OCI-LY7 (cell line): Measurements from ENCODE around the gene SLC7A11. TPM values are rescaled to one million over a fixed set of nuclear protein-coding genes. Genes with fewer than 3 reads are reported as not detected.

Experiments
- BruUV-seq: library from RNA; stranded (reverse); fragments of 400-500 nt; replicated peaks from 2 replicates; lab custom pipeline; 2021; lab: Mats Ljungman, UMichigan
- CTCF ChIA-PET: fragments of 300-600 bp; sonication (Branson Sonifier 250); formaldehyde crosslinking; loops from one replicate; lab custom pipeline; 2022; ENCODE audit warnings: antibody characterized with exemption; ENCODE audit not compliant: unreplicated experiment; lab: Charles Lee
- POLR2A ChIA-PET: fragments of 300-600 bp; sonication (Branson Sonifier 250); formaldehyde crosslinking; loops from one replicate; lab custom pipeline; 2022; ENCODE audit warnings: antibody characterized with exemption; lab: Charles Lee
- DNase-seq: peaks from one replicate; pipeline ENCODE4 v3.0.0-alpha.2; 2015; ENCODE audit warnings: low spot score
- H2AFZ ChIP-seq: fragments of 200-600 bp; sonication (generic), shearing (Covaris generic); 2 replicates; pipeline ENCODE4 v1.6.1; 2014; ENCODE audit warnings: mild to moderate bottlenecking, antibody characterized with exemption, low read length, moderate library complexity
- H3K27ac ChIP-seq: fragments of 200-600 bp; sonication (generic); 2 replicates; pipeline ENCODE4 v1.5.1; 2014; ENCODE audit warnings: mixed run types, low read depth, mild to moderate bottlenecking, moderate library complexity, low read length, inconsistent platforms; ENCODE audit not compliant: poor library complexity, severe bottlenecking
- H3K36me3 ChIP-seq: fragments of 200-600 bp; sonication (generic); 2 replicates; pipeline ENCODE4 v1.6.1; 2014; ENCODE audit warnings: mild to moderate bottlenecking, antibody characterized with exemption, low read length, moderate library complexity, mixed read lengths; ENCODE audit not compliant: insufficient read depth
- H3K4me1 ChIP-seq: fragments of 200-600 bp; sonication (generic); 2 replicates; pipeline ENCODE4 v1.5.1; 2014; ENCODE audit warnings: mild to moderate bottlenecking, low read length; ENCODE audit not compliant: insufficient read depth, poor library complexity, severe bottlenecking
- H3K4me2 ChIP-seq: fragments of 200-600 bp; sonication (generic); 2 replicates; pipeline ENCODE4 v1.6.1; 2014; ENCODE audit warnings: mild to moderate bottlenecking, low read length
- H3K4me3 ChIP-seq: fragments of 200-600 bp; sonication (generic); 2 replicates; pipeline ENCODE4 v1.5.1; 2014; ENCODE audit warnings: mild to moderate bottlenecking, low read depth, low read length; ENCODE audit not compliant: poor library complexity, severe bottlenecking
- H3K79me2 ChIP-seq: fragments of 200-600 bp; sonication (generic); 2 replicates; pipeline ENCODE4 v1.6.1; 2016; ENCODE audit warnings: low read depth, mild to moderate bottlenecking, low read length, moderate library complexity, mixed read lengths; ENCODE audit not compliant: insufficient read depth
- H3K9me2 ChIP-seq: fragments of 200-600 bp; sonication (generic); 2 replicates; pipeline ENCODE4 v1.6.1; 2016; ENCODE audit warnings: mild to moderate bottlenecking, low read length, mixed read lengths; ENCODE audit not compliant: insufficient read depth
- H3K9me3 ChIP-seq: fragments of 200-600 bp; sonication (generic); 2 replicates; pipeline ENCODE4 v1.6.1; 2014; ENCODE audit warnings: mild to moderate bottlenecking, mixed run types, low read length, mixed read lengths
- H4K20me1 ChIP-seq: fragments of 200-600 bp; sonication (generic); 2 replicates; pipeline ENCODE4 v1.6.1; 2014; ENCODE audit warnings: mild to moderate bottlenecking, antibody characterized with exemption, low read length, moderate library complexity, mixed read lengths; ENCODE audit not compliant: insufficient read depth
- EZH2phosphoT487 ChIP-seq: fragments of 200-600 bp; sonication (generic); IDR thresholded peaks from 2 replicates; pipeline ENCODE4 v1.6.1; 2018; ENCODE audit warnings: low read depth, borderline replicate concordance, mild to moderate bottlenecking, mixed run types, antibody characterized with exemption, low read length, moderate library complexity, mixed read lengths
- intact Hi-C: fragments of 100-400 bp; cut with micrococcal nuclease; formaldehyde crosslinking; loops from one replicate; pipeline ENCODE4 v1.10.0; 2022; ENCODE audit not compliant: unreplicated experiment
- total RNA-seq, 2 experiments: library from RNA; depleted of rRNA in 1 of 2; stranded (reverse); fragments of >200 nt in 1 of 2; shearing (Covaris generic) in 1 of 2; gene quantifications; 2 replicates each; pipeline ENCODE4 v1.2.3, GENCODE V29; 2014 to 2022
- TF ChIP-seq, protein P1 (sequence below): fragments of 200-600 bp; sonication (generic); conservative IDR thresholded peaks from 2 replicates; pipeline ENCODE4 v1.5.1; 2014; ENCODE audit warnings: mild to moderate bottlenecking, antibody characterized with exemption, low read length, moderate library complexity, mixed read lengths

The SLC7A11 gene
- total RNA-seq, 2 experiments from 2014 or later, result 5.7 to 16.7 TPM

DNA sequence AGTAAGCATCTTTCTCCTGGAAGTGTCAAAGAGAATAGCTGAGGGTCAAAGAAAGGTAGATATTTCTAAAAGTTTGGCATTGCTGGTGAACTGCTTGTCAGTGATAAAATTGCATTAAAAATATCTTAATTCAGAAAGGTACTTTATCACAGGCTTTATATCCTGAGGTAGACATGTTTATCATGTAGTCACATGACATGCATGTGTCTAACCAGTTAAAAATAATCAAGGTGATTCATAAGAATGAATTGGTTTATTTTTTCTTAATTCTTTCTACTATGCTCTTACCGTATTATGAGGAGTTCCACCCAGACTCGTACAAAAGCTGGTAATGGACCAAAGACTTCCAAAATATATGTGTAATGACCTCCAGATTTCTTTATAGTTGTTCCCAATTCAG lies 6.1 kb downstream of the SLC7A11 start:
- POLR2A ChIA-PET, result interaction anchor here (0.6 to 1.0 kb wide), 4 partner anchors 10 to 110 kb away, joined by 3 to 6 read pairs (median 3); no protein-coding TSS in a partner anchor
- no peak for DNase-seq
- Histone ChIP-seq H3K27ac (no peak overlapping the region), H3K79me2 (peaks cover 36% of the 10 kb centered on the region), H3K9me3 (no peaks in the 10 kb centered on the region), H3K4me1 (peaks cover 20% of the 10 kb centered on the region), H3K4me3 (no peak overlapping the region), H3K4me2 (no peak overlapping the region), H4K20me1 (no peaks in the 10 kb centered on the region), H3K36me3 (peaks cover 45% of the 10 kb centered on the region), H2AFZ (no peak overlapping the region), H3K9me2 (no peaks in the 10 kb centered on the region)
- CTCF ChIA-PET, result no interaction called here
- intact Hi-C loops, result no loop called here
- TF ChIP-seq, protein P1, sequence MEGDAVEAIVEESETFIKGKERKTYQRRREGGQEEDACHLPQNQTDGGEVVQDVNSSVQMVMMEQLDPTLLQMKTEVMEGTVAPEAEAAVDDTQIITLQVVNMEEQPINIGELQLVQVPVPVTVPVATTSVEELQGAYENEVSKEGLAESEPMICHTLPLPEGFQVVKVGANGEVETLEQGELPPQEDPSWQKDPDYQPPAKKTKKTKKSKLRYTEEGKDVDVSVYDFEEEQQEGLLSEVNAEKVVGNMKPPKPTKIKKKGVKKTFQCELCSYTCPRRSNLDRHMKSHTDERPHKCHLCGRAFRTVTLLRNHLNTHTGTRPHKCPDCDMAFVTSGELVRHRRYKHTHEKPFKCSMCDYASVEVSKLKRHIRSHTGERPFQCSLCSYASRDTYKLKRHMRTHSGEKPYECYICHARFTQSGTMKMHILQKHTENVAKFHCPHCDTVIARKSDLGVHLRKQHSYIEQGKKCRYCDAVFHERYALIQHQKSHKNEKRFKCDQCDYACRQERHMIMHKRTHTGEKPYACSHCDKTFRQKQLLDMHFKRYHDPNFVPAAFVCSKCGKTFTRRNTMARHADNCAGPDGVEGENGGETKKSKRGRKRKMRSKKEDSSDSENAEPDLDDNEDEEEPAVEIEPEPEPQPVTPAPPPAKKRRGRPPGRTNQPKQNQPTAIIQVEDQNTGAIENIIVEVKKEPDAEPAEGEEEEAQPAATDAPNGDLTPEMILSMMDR, result no peak
- no peak for TF ChIP-seq EZH2phosphoT487
- BruUV-seq, result no TSS peak

DNA sequence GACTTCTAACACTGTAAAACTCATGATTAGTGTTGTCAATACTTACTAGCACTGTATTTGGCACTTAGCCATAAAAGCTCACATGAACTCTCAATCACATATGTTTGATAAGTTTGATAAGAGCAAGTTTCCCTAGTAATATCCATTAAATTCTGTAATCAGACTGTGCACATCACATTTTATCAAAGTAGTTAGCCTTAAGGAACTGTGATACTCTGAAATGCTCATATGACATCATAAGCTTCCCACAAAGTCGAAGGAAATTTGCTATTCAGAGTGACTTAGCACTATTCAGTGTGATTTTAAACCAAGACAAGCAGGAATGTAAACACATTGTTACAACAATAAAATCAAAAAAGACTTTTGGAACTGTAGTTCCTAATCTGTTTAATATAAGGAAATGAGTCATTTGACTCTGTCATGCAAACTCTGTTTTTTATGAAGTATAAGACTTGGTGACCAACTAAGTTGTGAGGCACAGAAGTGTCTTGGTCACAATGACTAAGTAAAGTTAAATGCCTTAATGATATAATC lies 6.7 kb downstream of the SLC7A11 start:
- Histone ChIP-seq H4K20me1 (no peaks in the 10 kb centered on the region), H3K27ac (no peak overlapping the region), H3K4me3 (no peak overlapping the region), H3K79me2 (peaks cover 30% of the 10 kb centered on the region), H2AFZ (no peak overlapping the region), H3K36me3 (peaks cover 50% of the 10 kb centered on the region), H3K4me1 (peaks cover 20% of the 10 kb centered on the region), H3K9me3 (no peaks in the 10 kb centered on the region), H3K9me2 (no peaks in the 10 kb centered on the region), H3K4me2 (no peak overlapping the region)
- intact Hi-C loops, result no loop called here
- BruUV-seq, result no TSS peak
- ChIA-PET POLR2A (interaction anchor here (0.7 to 0.8 kb wide), 2 partner anchors 109 to 1103 kb away, joined by 3 read pairs; no protein-coding TSS in a partner anchor), CTCF (no interaction called here)
- no peak for DNase-seq
- TF ChIP-seq EZH2phosphoT487, result no peak
- TF ChIP-seq, protein P1, result no peak

DNA sequence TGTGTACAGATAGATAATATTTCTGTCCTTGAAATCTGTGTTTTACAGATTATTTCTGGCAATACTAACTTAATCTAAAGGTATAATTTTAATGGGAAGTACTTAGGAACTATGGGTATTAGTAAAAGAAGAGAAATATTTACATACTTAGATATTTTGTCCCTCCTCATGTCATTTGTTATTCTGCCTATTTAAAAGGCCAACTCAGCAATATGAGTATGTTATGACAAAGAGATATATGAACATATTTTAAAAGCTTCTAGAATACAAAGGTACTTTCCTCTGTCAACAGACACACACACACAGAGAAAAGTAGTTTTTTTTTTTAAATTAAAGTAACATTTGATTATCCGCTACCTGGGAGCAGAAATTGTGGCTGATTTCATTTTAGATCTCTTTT lies 7.9 kb downstream of the SLC7A11 start:
- peaks cover 18% of the 10 kb centered on the region for H3K79me2 ChIP-seq
- no peak overlapping the region for H3K27ac ChIP-seq
- H3K36me3 ChIP-seq, result peaks cover 58% of the 10 kb centered on the region
- peaks cover 14% of the 10 kb centered on the region for H3K4me1 ChIP-seq
- no TSS peak for BruUV-seq
- intact Hi-C loops, result no loop called here
- ChIA-PET CTCF (interaction anchor here (0.9 kb wide), 1 partner anchor 18 kb away, joined by 3 read pairs; no protein-coding TSS in a partner anchor), POLR2A (interaction anchor here (0.7 kb wide), 1 partner anchor 9 kb away, joined by 3 read pairs; no protein-coding TSS in a partner anchor)
- H3K9me2 ChIP-seq, result no peaks in the 10 kb centered on the region
- no peak for DNase-seq
- no peaks in the 10 kb centered on the region for H3K9me3 ChIP-seq
- H4K20me1 ChIP-seq, result no peaks in the 10 kb centered on the region
- no peak overlapping the region for H3K4me2 ChIP-seq
- H3K4me3 ChIP-seq, result no peak overlapping the region
- no peak overlapping the region for H2AFZ ChIP-seq
- no peak for TF ChIP-seq EZH2phosphoT487
- TF ChIP-seq, protein P1, result no peak
